ENCODE measurements around the gene FHL3. TPM values are rescaled to one million over a fixed set of nuclear protein-coding genes. Genes with fewer than 3 reads are reported as not detected.

Gene FHL3
- total and polyA plus RNA-seq, 9 of the 15 experiments (the other 6 are each of a cell fraction or from before 2014, with no cell fraction given): 6.1 to 144 (median 34.1) TPM

DNA sequence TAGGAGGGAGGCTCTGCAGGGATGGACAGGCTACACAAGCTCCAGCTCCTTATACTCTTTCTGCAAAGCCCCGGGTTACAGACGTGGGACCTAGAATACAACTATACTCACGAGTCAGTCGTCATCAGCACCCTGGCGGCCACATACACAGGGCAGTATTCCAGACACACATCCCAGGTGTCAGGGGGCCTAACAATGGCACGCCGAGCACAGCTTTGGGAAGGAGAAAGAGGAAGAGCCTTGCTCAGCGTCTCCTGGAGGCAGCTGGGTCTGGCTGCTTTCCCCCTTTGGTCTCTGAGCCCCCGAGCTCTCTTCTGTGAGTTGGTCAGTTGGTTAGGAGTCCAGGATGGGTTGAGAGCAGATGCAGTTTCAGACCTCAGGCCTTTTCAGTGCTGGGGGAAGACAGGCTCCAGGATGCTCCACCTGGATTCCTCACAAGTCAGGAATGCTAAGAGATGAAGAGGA, 45.8 kb upstream of the FHL3 start:
- H3K9me3 ChIP-seq (replicated peaks; ENCODE audit: control insufficient read depth, insufficient read depth, low read depth, low read length): no peaks in the 10 kb centered on the region
- H3K4me1 ChIP-seq (replicated peaks in 1 of 2; ENCODE audit: control insufficient read depth in 2 of 2, insufficient read depth in 2 of 2, low read length in 2 of 2): peaks cover 0 to 20% of the 10 kb centered on the region in 2 experiments; a peak in 3 of 5 replicates
- H3K4me2 ChIP-seq (ENCODE audit: insufficient read depth, low read length): no peak overlapping the region
- ChIA-PET POLR2A (interaction anchor here (0.8 kb wide), 1 partner anchor 138 kb away, joined by 3 read pairs; no protein-coding TSS in a partner anchor), CTCF (ENCODE audit: low intra/inter-chr PET ratio) (no interaction called here)
- H2AFZ ChIP-seq (ENCODE audit: low read depth, low read length): no peak overlapping the region
- H3K79me2 ChIP-seq (ENCODE audit: control insufficient read depth, insufficient read depth, low read length): no peaks in the 10 kb centered on the region
- no peak overlapping the region for H3K9ac ChIP-seq (ENCODE audit: insufficient read depth in 1 of 2, low read depth in 2 of 2, low read length in 2 of 2)
- H3K27me3 ChIP-seq (ENCODE audit: control insufficient read depth in 2 of 2, insufficient read depth in 2 of 2, low read length in 2 of 2): peaks cover 10 to 39% of the 10 kb centered on the region in 2 experiments; a peak in 4 of 5 replicates
- FAIRE-seq: no peak
- BruUV-seq (replicated peaks): no TSS peak
- WGBS (ENCODE audit: insufficient coverage, low coverage, missing lambda C conversion rate): 17% methylated on average over 9 of the region's 9 CpGs
- ATAC-seq: no peak
- peaks cover 5% of the 10 kb centered on the region for H3K9me1 ChIP-seq (ENCODE audit: control insufficient read depth, insufficient read depth, low read length)
- H3K27ac ChIP-seq (ENCODE audit: extremely low read depth, low read depth, low read length): no peak overlapping the region
- DNase-seq (ENCODE audit: extremely low read depth in 1 of 4, low spot score in 3 of 4): no peak
- in situ Hi-C loops (cut with MboI): no loop called here
- no peak for TF ChIP-seq NELFE (IDR thresholded peaks at IDR 0.05; ENCODE audit: insufficient read depth, insufficient read length)
- no peak for TF ChIP-seq FOXK1 (CRISPR knock-in tag; IDR thresholded peaks at IDR 0.05; ENCODE audit: borderline replicate concordance)
- TF ChIP-seq ZNF584 (CRISPR knock-in tag; IDR thresholded peaks at IDR 0.05; ENCODE audit: low read depth): no peak
- no peak for TF ChIP-seq TAF1 (IDR thresholded peaks at IDR 0.05; ENCODE audit: control insufficient read depth, extremely low read depth, insufficient read depth, low read length, severe bottlenecking)
- TF ChIP-seq EGR1 (conservative IDR thresholded peaks at IDR 0.05): no peak
- TF ChIP-seq RFX5 (IDR thresholded peaks at IDR 0.05; ENCODE audit: low read depth, low read length): no peak
- no peak for TF ChIP-seq ZFP91 (CRISPR knock-in tag; IDR thresholded peaks at IDR 0.05)
- no peak for TF ChIP-seq POLR3G (IDR thresholded peaks at IDR 0.05; ENCODE audit: extremely low read depth, insufficient read length, insufficient replicate concordance)
- TF ChIP-seq, protein P1, sequence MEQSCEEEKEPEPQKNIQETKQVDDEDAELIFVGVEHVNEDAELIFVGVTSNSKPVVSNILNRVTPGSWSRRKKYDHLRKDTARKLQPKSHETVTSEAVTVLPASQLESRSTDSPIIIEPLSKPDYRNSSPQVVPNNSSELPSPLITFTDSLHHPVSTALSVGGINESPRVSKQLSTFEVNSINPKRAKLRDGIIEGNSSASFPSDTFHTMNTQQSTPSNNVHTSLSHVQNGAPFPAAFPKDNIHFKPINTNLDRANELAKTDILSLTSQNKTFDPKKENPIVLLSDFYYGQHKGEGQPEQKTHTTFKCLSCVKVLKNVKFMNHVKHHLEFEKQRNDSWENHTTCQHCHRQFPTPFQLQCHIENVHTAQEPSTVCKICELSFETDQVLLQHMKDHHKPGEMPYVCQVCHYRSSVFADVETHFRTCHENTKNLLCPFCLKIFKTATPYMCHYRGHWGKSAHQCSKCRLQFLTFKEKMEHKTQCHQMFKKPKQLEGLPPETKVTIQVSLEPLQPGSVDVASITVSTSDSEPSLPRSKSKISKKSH (CRISPR knock-in tag; IDR thresholded peaks at IDR 0.05): no peak
- no peak for TF ChIP-seq ZNF785 (CRISPR knock-in tag; IDR thresholded peaks at IDR 0.05)
- no peak for TF ChIP-seq SMARCB1 (IDR thresholded peaks at IDR 0.05; ENCODE audit: insufficient read length, low read depth)
- no peak for TF ChIP-seq EWSR1 (IDR thresholded peaks at IDR 0.05; ENCODE audit: borderline replicate concordance, low read depth, partially characterized antibody)
- TF ChIP-seq SAFB2 (IDR thresholded peaks at IDR 0.05; ENCODE audit: borderline replicate concordance, low read depth, low read length, severe bottlenecking): no peak
- no peak for TF ChIP-seq PTTG1 (tag; IDR thresholded peaks at IDR 0.05; ENCODE audit: low read depth)
- TF ChIP-seq ZNF347 (CRISPR knock-in tag; IDR thresholded peaks at IDR 0.05; ENCODE audit: low read depth): no peak
- no peak for TF ChIP-seq NR1H2 (CRISPR knock-in tag; IDR thresholded peaks at IDR 0.05)
- TF ChIP-seq XRCC3 (IDR thresholded peaks at IDR 0.05): no peak
- TF ChIP-seq ZBTB17 (CRISPR knock-in tag; IDR thresholded peaks at IDR 0.05): no peak
- TF ChIP-seq ZNF354B (CRISPR knock-in tag; IDR thresholded peaks at IDR 0.05): no peak
- no peaks in the 10 kb centered on the region for H3K36me3 ChIP-seq (ENCODE audit: control insufficient read depth, insufficient read depth, low read length)
- peaks cover 16% of the 10 kb centered on the region for H4K20me1 ChIP-seq (replicated peaks; ENCODE audit: control insufficient read depth, insufficient read depth, low read length)
- intact Hi-C loops (cut with micrococcal nuclease): no loop called here
- H3K4me3 ChIP-seq: no peak overlapping the region
